Vagina (tissue), 2 donors: ENCODE results near the gene CTSD.

Experiments used
- POLR2A ChIP-seq, 2 donors: fragments of 450-650 bp; IDR thresholded peaks; one replicate each; pipeline ENCODE4 v1.6.1; 2017; ENCODE audit warnings: antibody characterized with exemption in 2 of 2, mild to moderate bottlenecking in 2 of 2, moderate library complexity in 2 of 2
- POLR2AphosphoS5 ChIP-seq, 2 donors: sonication (generic); formaldehyde crosslinking; IDR thresholded peaks; one replicate each; pipeline ENCODE4 v1.9.0; 2017; ENCODE audit warnings: antibody characterized with exemption in 2 of 2, mild to moderate bottlenecking in 2 of 2, low read depth in 1 of 2; ENCODE audit not compliant: insufficient read depth in 1 of 2
- TF ChIP-seq, protein P1 (sequence below), 3 experiments: fragments of 450-650 bp in 2 of 3; fragments of 200-600 bp in 1 of 3; sonication (generic) in 1 of 3; IDR thresholded peaks; one replicate each; pipeline ENCODE4 v1.5.1; 2017 to 2019; ENCODE audit warnings: antibody characterized with exemption in 3 of 3, mild to moderate bottlenecking in 2 of 3, moderate library complexity in 2 of 3

DNA sequence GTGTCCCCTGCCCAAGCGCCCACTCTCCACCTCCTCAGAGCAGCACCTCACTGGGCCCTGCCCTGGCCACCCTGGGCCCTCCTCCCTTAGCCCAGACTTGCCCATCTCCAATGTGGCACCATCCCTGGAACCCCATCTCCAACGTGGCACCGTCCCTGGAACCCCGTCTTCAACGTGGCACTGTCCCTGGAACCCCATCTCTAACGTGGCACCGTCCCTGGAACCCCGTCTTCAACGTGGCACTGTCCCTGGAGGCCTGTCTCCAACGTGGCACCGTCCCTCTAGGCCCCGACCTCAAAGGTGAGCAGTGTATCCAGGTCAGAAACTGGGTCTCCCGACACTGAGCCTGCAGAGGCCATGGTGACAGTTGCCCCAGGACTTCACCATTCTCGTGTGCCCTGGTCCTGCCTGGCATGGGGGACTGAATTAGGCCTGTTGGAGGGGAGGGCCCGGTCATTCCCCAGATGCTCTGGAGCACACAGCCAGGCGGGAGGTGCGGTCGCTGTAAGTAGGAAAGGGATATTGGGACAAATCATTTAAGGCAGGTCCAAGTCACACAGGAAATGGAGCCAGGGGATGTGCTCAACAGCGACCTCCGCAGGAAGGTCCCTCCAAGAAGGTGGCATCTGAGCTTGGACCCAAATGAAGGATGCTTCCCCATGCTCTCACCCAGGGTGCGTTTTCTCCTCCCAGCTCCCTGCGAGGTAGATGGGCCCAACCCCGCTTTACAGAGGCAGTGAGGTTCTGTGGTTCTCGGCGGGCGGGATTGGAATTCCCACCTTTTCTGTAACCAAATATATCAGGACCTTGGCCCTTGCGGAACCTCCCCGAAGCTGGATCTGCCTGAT, 2.4 kb upstream of the CTSD start:
- TF ChIP-seq POLR2A (IDR thresholded peaks at IDR 0.05) (no peak), POLR2AphosphoS5 (IDR thresholded peaks at IDR 0.05; ENCODE audit: insufficient read depth in 1 of 2, low read depth in 1 of 2) (no peak)
- TF ChIP-seq, protein P1, sequence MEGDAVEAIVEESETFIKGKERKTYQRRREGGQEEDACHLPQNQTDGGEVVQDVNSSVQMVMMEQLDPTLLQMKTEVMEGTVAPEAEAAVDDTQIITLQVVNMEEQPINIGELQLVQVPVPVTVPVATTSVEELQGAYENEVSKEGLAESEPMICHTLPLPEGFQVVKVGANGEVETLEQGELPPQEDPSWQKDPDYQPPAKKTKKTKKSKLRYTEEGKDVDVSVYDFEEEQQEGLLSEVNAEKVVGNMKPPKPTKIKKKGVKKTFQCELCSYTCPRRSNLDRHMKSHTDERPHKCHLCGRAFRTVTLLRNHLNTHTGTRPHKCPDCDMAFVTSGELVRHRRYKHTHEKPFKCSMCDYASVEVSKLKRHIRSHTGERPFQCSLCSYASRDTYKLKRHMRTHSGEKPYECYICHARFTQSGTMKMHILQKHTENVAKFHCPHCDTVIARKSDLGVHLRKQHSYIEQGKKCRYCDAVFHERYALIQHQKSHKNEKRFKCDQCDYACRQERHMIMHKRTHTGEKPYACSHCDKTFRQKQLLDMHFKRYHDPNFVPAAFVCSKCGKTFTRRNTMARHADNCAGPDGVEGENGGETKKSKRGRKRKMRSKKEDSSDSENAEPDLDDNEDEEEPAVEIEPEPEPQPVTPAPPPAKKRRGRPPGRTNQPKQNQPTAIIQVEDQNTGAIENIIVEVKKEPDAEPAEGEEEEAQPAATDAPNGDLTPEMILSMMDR (IDR thresholded peaks at IDR 0.05), result no peak
